MM.1S (cell line): ENCODE measurements around the gene MRTFA.

ENCODE experiments used
- DNase-seq: peaks from one replicate; pipeline ENCODE4 v3.0.0-alpha.2; 2015
- H2AFZ ChIP-seq: fragments of 300-600 bp; sonication (generic); 2 replicates; pipeline ENCODE4 v1.6.0; 2016; ENCODE audit warnings: antibody characterized with exemption, low read length
- H3F3A ChIP-seq: fragments of 300-600 bp; sonication (generic); 2 replicates; pipeline ENCODE4 v1.6.1; 2016; ENCODE audit warnings: mild to moderate bottlenecking, antibody characterized with exemption, low read length, moderate library complexity, mixed read lengths; ENCODE audit not compliant: insufficient read depth
- H3K27ac ChIP-seq: fragments of 300-600 bp; sonication (generic); 2 replicates; pipeline ENCODE4 v1.5.1; 2016; ENCODE audit warnings: mild to moderate bottlenecking, low read length
- H3K27me3 ChIP-seq: fragments of 300-600 bp; sonication (generic); replicated peaks from 2 replicates; pipeline ENCODE4 v1.6.0; 2016; ENCODE audit warnings: low read length; ENCODE audit not compliant: insufficient read depth
- H3K36me3 ChIP-seq: fragments of 300-600 bp; sonication (generic); replicated peaks from 2 replicates; pipeline ENCODE4 v1.6.1; 2016; ENCODE audit warnings: mild to moderate bottlenecking, low read length, mixed read lengths; ENCODE audit not compliant: insufficient read depth
- H3K4me1 ChIP-seq: fragments of 300-600 bp; sonication (generic); 2 replicates; pipeline ENCODE4 v1.6.1; 2016; ENCODE audit warnings: low read length, mixed read lengths
- H3K4me2 ChIP-seq: fragments of 300-600 bp; sonication (generic); 2 replicates; pipeline ENCODE4 v1.6.0; 2016; ENCODE audit warnings: low read depth, low read length
- H3K4me3 ChIP-seq: fragments of 300-600 bp; sonication (generic); 2 replicates; pipeline ENCODE4 v1.5.1; 2016; ENCODE audit warnings: low read length, mixed read lengths
- H3K79me2 ChIP-seq: fragments of 300-600 bp; sonication (generic); 2 replicates; pipeline ENCODE4 v1.6.1; 2016; ENCODE audit warnings: mixed run types, low read length, mixed read lengths
- H3K9ac ChIP-seq: fragments of 300-600 bp; sonication (generic); 2 replicates; pipeline ENCODE4 v1.6.1; 2016; ENCODE audit warnings: low read length, mixed read lengths
- H3K9me2 ChIP-seq: fragments of 300-600 bp; sonication (generic); replicated peaks from 2 replicates; pipeline ENCODE4 v1.6.1; 2016; ENCODE audit warnings: mild to moderate bottlenecking, low read length, mixed read lengths; ENCODE audit not compliant: insufficient read depth
- H3K9me3 ChIP-seq: fragments of 300-600 bp; sonication (generic); replicated peaks from 2 replicates; pipeline ENCODE4 v1.6.1; 2016; ENCODE audit warnings: mild to moderate bottlenecking, low read length, mixed read lengths; ENCODE audit not compliant: insufficient read depth
- H4K20me1 ChIP-seq: fragments of 300-600 bp; sonication (generic); 2 replicates; pipeline ENCODE4 v1.6.1; 2016; ENCODE audit warnings: mild to moderate bottlenecking, low read length, moderate library complexity, mixed read lengths; ENCODE audit not compliant: insufficient read depth
- EZH2 ChIP-seq: fragments of 300-600 bp; sonication (generic); optimal IDR thresholded peaks from 2 replicates; pipeline ENCODE3; 2017; ENCODE audit warnings: low read depth, mild to moderate bottlenecking, antibody characterized with exemption, low read length, mixed read lengths
- EZH2phosphoT487 ChIP-seq: fragments of 300-600 bp; sonication (generic); IDR thresholded peaks from 2 replicates; pipeline ENCODE4 v1.6.1; 2018; ENCODE audit warnings: antibody characterized with exemption, low read length
- TF ChIP-seq, protein P1 (sequence below): fragments of 300-600 bp; sonication (generic); IDR thresholded peaks from 2 replicates; pipeline ENCODE4 v1.5.1; 2016; ENCODE audit warnings: antibody characterized with exemption, low read length, mixed read lengths

The MRTFA gene

GRCh38 chr22:40404251-40405177, 232.0 kb downstream of the MRTFA start:
- Histone ChIP-seq H3K4me3 (no peak overlapping the region), H3K4me2 (no peak overlapping the region), H3K27me3 (no peaks in the 10 kb centered on the region), H3F3A (no peaks in the 10 kb centered on the region), H3K9me3 (no peaks in the 10 kb centered on the region), H3K27ac (no peak overlapping the region), H3K9ac (no peak overlapping the region), H4K20me1 (no peaks in the 10 kb centered on the region), H3K36me3 (no peaks in the 10 kb centered on the region), H3K79me2 (no peaks in the 10 kb centered on the region), H3K9me2 (no peaks in the 10 kb centered on the region), H2AFZ (no peak overlapping the region), H3K4me1 (no peaks in the 10 kb centered on the region)
- DNase-seq, result no peak
- TF ChIP-seq EZH2, result no peak
- TF ChIP-seq EZH2phosphoT487, result no peak
- TF ChIP-seq, protein P1, sequence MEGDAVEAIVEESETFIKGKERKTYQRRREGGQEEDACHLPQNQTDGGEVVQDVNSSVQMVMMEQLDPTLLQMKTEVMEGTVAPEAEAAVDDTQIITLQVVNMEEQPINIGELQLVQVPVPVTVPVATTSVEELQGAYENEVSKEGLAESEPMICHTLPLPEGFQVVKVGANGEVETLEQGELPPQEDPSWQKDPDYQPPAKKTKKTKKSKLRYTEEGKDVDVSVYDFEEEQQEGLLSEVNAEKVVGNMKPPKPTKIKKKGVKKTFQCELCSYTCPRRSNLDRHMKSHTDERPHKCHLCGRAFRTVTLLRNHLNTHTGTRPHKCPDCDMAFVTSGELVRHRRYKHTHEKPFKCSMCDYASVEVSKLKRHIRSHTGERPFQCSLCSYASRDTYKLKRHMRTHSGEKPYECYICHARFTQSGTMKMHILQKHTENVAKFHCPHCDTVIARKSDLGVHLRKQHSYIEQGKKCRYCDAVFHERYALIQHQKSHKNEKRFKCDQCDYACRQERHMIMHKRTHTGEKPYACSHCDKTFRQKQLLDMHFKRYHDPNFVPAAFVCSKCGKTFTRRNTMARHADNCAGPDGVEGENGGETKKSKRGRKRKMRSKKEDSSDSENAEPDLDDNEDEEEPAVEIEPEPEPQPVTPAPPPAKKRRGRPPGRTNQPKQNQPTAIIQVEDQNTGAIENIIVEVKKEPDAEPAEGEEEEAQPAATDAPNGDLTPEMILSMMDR, result no peak

GRCh38 chr22:40403651-40404050, 232.9 kb downstream of the MRTFA start:
- H3K4me2 ChIP-seq, result no peak overlapping the region
- no peak overlapping the region for H2AFZ ChIP-seq
- H3K27me3 ChIP-seq, result no peaks in the 10 kb centered on the region
- no peaks in the 10 kb centered on the region for H3K9me2 ChIP-seq
- H3K9ac ChIP-seq, result no peak overlapping the region
- H3F3A ChIP-seq, result no peaks in the 10 kb centered on the region
- no peak overlapping the region for H3K4me3 ChIP-seq
- no peak for DNase-seq
- no peak for TF ChIP-seq EZH2phosphoT487
- TF ChIP-seq, protein P1, result no peak
- no peak for TF ChIP-seq EZH2
- no peaks in the 10 kb centered on the region for H4K20me1 ChIP-seq
- H3K27ac ChIP-seq, result no peak overlapping the region
- no peaks in the 10 kb centered on the region for H3K79me2 ChIP-seq
- no peaks in the 10 kb centered on the region for H3K4me1 ChIP-seq
- no peaks in the 10 kb centered on the region for H3K36me3 ChIP-seq
- no peaks in the 10 kb centered on the region for H3K9me3 ChIP-seq

GRCh38 chr22:40403141-40403540, 233.4 kb downstream of the MRTFA start:
- H3K4me1 ChIP-seq, result no peaks in the 10 kb centered on the region
- H3K4me3 ChIP-seq, result no peak overlapping the region
- no peak overlapping the region for H3K27ac ChIP-seq
- DNase-seq, result no peak
- no peaks in the 10 kb centered on the region for H3K9me2 ChIP-seq
- H4K20me1 ChIP-seq, result no peaks in the 10 kb centered on the region
- H3K27me3 ChIP-seq, result no peaks in the 10 kb centered on the region
- H3K79me2 ChIP-seq, result no peaks in the 10 kb centered on the region
- no peaks in the 10 kb centered on the region for H3F3A ChIP-seq
- no peak overlapping the region for H3K4me2 ChIP-seq
- no peak overlapping the region for H3K9ac ChIP-seq
- no peaks in the 10 kb centered on the region for H3K9me3 ChIP-seq
- no peaks in the 10 kb centered on the region for H3K36me3 ChIP-seq
- TF ChIP-seq EZH2, result no peak
- TF ChIP-seq EZH2phosphoT487, result no peak
- TF ChIP-seq, protein P1, result no peak
- no peak overlapping the region for H2AFZ ChIP-seq
